ENCODE measurements around the gene HECW1.

Gene HECW1

DNA sequence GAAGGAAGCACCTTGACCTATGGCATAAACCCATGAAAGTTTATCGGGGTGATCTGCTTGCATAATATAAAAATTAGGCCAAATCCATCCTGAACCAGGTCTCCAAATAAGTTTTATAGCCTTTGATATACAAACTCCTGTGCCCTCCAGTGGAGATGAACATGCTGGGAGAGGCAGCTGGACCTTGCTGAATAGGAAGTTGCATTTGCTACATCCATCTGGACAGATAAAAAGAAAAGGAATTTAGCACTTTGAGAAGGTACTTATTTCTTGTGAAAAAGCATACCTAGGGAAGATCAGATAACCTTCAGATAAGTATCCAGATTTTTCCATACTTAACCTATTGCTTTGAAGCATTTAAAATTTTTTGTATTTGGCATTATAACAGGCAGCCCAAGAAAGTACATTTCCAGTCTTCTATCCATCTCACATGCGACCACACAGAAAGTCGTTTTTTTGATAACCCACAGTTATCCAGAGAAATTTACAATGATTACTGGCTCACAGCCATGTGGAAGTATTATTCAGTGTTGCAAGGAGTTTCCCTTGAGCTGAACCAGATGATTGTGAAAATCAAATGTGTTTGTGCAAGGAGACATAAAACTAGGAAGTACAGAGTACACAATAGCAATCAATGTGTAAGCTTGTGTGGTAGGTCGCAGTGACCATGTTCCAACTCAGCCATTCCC is 346.0 kb downstream of the HECW1 start:
- TF ChIP-seq FOXM1 (IDR thresholded peaks at IDR 0.05; ENCODE audit: borderline replicate concordance, low read depth) (no peak), REST (IDR thresholded peaks at IDR 0.05; ENCODE audit: low read depth) (no peak), USF1 (IDR thresholded peaks at IDR 0.05) (no peak), TAF1 (IDR thresholded peaks at IDR 0.05; ENCODE audit: low read depth) (no peak), CREB1 (IDR thresholded peaks at IDR 0.05; ENCODE audit: low read depth) (no peak)

- TF ChIP-seq EGR1 (IDR thresholded peaks at IDR 0.05) (no peak), TAF1 (IDR thresholded peaks at IDR 0.05; ENCODE audit: low read depth) (no peak), CEBPB (IDR thresholded peaks at IDR 0.05) (no peak), NFIC (IDR thresholded peaks at IDR 0.05) (no peak), EP300 (IDR thresholded peaks at IDR 0.05; ENCODE audit: borderline replicate concordance) (no peak)
Observed at GRCh38 chr7:43459019-43459337, 346.5 kb downstream of the HECW1 start.

DNA sequence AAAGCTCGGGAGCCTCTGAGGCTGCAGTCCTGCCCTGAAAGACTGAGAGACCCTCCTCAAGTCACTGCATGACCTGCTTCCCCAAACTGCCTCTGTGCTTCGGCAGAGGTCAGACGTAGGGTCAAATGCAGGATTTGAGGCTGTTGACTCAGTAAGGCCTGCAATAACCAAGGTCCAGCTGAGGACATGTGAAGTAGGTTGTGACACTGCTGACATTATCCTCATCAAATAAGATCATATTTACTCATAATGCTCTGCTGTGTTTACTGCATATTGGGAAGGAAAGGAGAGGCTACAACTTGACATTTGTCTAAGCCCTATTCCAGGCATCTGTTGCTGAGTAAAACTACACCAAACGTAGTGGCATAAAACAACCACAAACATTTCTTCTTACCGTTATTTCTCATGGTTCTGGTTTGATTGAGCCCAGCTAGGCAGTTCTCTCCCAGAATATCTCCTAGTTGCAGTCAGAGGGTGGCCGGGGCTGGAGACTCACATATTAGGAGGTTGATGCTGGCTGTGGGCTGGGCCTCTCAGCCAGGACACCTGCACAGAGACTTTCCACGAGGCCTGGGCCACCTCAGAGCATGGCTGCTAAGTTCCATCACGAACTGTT is 348.4 kb downstream of the HECW1 start:
- TF ChIP-seq TCF12 (IDR thresholded peaks at IDR 0.05; ENCODE audit: low read depth): no peak
- no peak for TF ChIP-seq ZBTB7A (IDR thresholded peaks at IDR 0.05; ENCODE audit: low read depth)
- no peak for TF ChIP-seq NFIC (IDR thresholded peaks at IDR 0.05)
- no peak for TF ChIP-seq EP300 (IDR thresholded peaks at IDR 0.05; ENCODE audit: borderline replicate concordance)
- no peak for TF ChIP-seq FOXM1 (IDR thresholded peaks at IDR 0.05; ENCODE audit: borderline replicate concordance, low read depth)
- TF ChIP-seq TEAD4 (IDR thresholded peaks at IDR 0.05): no peak

- TF ChIP-seq CEBPB (IDR thresholded peaks at IDR 0.05) (no peak), EP300 (IDR thresholded peaks at IDR 0.05; ENCODE audit: borderline replicate concordance) (no peak), MAX (IDR thresholded peaks at IDR 0.05) (no peak), RAD21 (IDR thresholded peaks at IDR 0.05; ENCODE audit: low read depth) (no peak), FOXM1 (IDR thresholded peaks at IDR 0.05; ENCODE audit: borderline replicate concordance, low read depth) (no peak), ZBTB7A (IDR thresholded peaks at IDR 0.05; ENCODE audit: low read depth) (no peak), CREB1 (IDR thresholded peaks at IDR 0.05; ENCODE audit: low read depth) (no peak), TCF12 (IDR thresholded peaks at IDR 0.05; ENCODE audit: low read depth) (no peak), USF1 (IDR thresholded peaks at IDR 0.05) (no peak), REST (IDR thresholded peaks at IDR 0.05; ENCODE audit: low read depth) (no peak), YY1 (IDR thresholded peaks at IDR 0.05; ENCODE audit: low read depth) (no peak), EGR1 (IDR thresholded peaks at IDR 0.05) (no peak), NFIC (IDR thresholded peaks at IDR 0.05) (no peak), TEAD4 (IDR thresholded peaks at IDR 0.05) (no peak), TAF1 (IDR thresholded peaks at IDR 0.05; ENCODE audit: low read depth) (no peak)
Observed at GRCh38 chr7:43461349-43462024, 349.0 kb downstream of the HECW1 start.

- TF ChIP-seq ZBTB7A (IDR thresholded peaks at IDR 0.05; ENCODE audit: low read depth): no peak
- no peak for TF ChIP-seq CREB1 (IDR thresholded peaks at IDR 0.05; ENCODE audit: low read depth)
- no peak for TF ChIP-seq MAX (IDR thresholded peaks at IDR 0.05)
- no peak for TF ChIP-seq RAD21 (IDR thresholded peaks at IDR 0.05; ENCODE audit: low read depth)
- TF ChIP-seq REST (IDR thresholded peaks at IDR 0.05; ENCODE audit: low read depth): no peak
- no peak for TF ChIP-seq YY1 (IDR thresholded peaks at IDR 0.05; ENCODE audit: low read depth)
- TF ChIP-seq CEBPB (IDR thresholded peaks at IDR 0.05): no peak
- no peak for TF ChIP-seq NFIC (IDR thresholded peaks at IDR 0.05)
- no peak for TF ChIP-seq TEAD4 (IDR thresholded peaks at IDR 0.05)
- TF ChIP-seq TAF1 (IDR thresholded peaks at IDR 0.05; ENCODE audit: low read depth): no peak
- no peak for TF ChIP-seq EGR1 (IDR thresholded peaks at IDR 0.05)
Observed at GRCh38 chr7:43462836-43463235, 350.4 kb downstream of the HECW1 start.
